ENCODE results near the gene CTBS. TPM values are rescaled to one million over a fixed set of nuclear protein-coding genes. Genes with fewer than 3 reads are reported as not detected.

Gene CTBS
- 5.6 to 8.0 TPM (median 6.2 TPM) in 5 replicates for total RNA-seq (2022; extraction: Qiagen RNA extraction; ENCODE audit: low read depth)

GRCh38 chr1:84573967-84574842 lies at the start of gene CTBS:
CTBS (minus strand) TSS chr1:84574440; CDS start chr1:84574415, 25 bp downstream.

GRCh38 chr1:84506002-84506728 lies 68.1 kb downstream of the CTBS start, which contains the start of the genes GNG5 and SPATA1:
GNG5 (minus strand) TSS chr1:84506581; CDS start chr1:84506091, 490 bp downstream.
SPATA1 (plus strand) TSS chr1:84506386; CDS start chr1:84516360, 9,974 bp downstream.

Other genes starting within 250 kb of the CTBS start
- gene DNASE2B, start 176.0 kb downstream of the CTBS start, total RNA-seq (2022; extraction: Qiagen RNA extraction; ENCODE audit: low read depth): not detected in 5 replicates
- 30.6 to 36.4 TPM (median 31.5 TPM) in 5 replicates for gene RPF1, start 95.2 kb downstream of the CTBS start, total RNA-seq (2022; extraction: Qiagen RNA extraction; ENCODE audit: low read depth)
- gene SPATA1, start 68.1 kb downstream of the CTBS start, total RNA-seq (2022; extraction: Qiagen RNA extraction; ENCODE audit: low read depth): 0.39 to 1.00 TPM (median 0.67 TPM) in 4 of 5 replicates, not detected in the other
- 181 to 189 TPM (median 184 TPM) in 5 replicates for gene GNG5, start 67.9 kb downstream of the CTBS start, total RNA-seq (2022; extraction: Qiagen RNA extraction; ENCODE audit: low read depth)
- 11.4 to 16.2 TPM (median 14.0 TPM) in 5 replicates for gene SSX2IP, start 116.0 kb upstream of the CTBS start, total RNA-seq (2022; extraction: Qiagen RNA extraction; ENCODE audit: low read depth)